Kidney (tissue), 14 donors: ENCODE results near the gene TMEM207. TPM values are rescaled to one million over a fixed set of nuclear protein-coding genes. Genes with fewer than 3 reads are reported as not detected.

ENCODE experiments used
- DNase-seq, 5 donors: peaks; one replicate each; pipeline ENCODE4 v3.0.0-alpha.2; 2013 to 2020
- FAIRE-seq: peaks from 2 replicates; lab custom pipeline; 2012; peaks lifted over from hg19 to GRCh38; lab: Jason Lieb, UNC
- H3K27ac ChIP-seq, 2 donors: one replicate each; pipeline ENCODE4 v1.7.0; 2013; ENCODE audit warnings: low read depth in 2 of 2, low read length in 2 of 2, inconsistent platforms in 1 of 2
- H3K27me3 ChIP-seq: one replicate; pipeline ENCODE4 v1.7.1; 2013; ENCODE audit warnings: low read length, inconsistent platforms; ENCODE audit not compliant: control insufficient read depth, insufficient read depth
- H3K36me3 ChIP-seq, 3 donors: one replicate each; pipeline versions ENCODE4 v1.7.0 to v1.7.1; 2013; ENCODE audit warnings: low read length in 3 of 3, control low read depth in 1 of 3, inconsistent platforms in 1 of 3; ENCODE audit not compliant: insufficient read depth in 3 of 3, control insufficient read depth in 2 of 3
- H3K4me1 ChIP-seq, 3 donors: one replicate each; pipeline versions ENCODE4 v1.7.0 to v1.7.1; 2013; ENCODE audit warnings: low read length in 3 of 3, inconsistent platforms in 1 of 3, low read depth in 1 of 3; ENCODE audit not compliant: control insufficient read depth in 2 of 3, insufficient read depth in 2 of 3
- H3K4me3 ChIP-seq, 3 donors: one replicate each; pipeline versions ENCODE4 v1.7.0 to v1.8.1; 2013; ENCODE audit warnings: low read length in 3 of 3, control low read depth in 1 of 3, inconsistent platforms in 1 of 3
- H3K9ac ChIP-seq, 3 donors: one replicate each; pipeline versions ENCODE4 v1.7.0 to v1.7.1; 2013; ENCODE audit warnings: low read length in 3 of 3, control low read depth in 1 of 3, inconsistent platforms in 1 of 3
- H3K9me3 ChIP-seq, 3 donors: one replicate each; pipeline versions ENCODE4 v1.7.0 to v1.7.1; 2013; ENCODE audit warnings: low read length in 3 of 3, control low read depth in 1 of 3, inconsistent platforms in 1 of 3; ENCODE audit not compliant: control insufficient read depth in 2 of 3, insufficient read depth in 1 of 3
- CTCF ChIP-seq: IDR thresholded peaks from 3 replicates; pipeline ENCODE4 v1.5.1; 2012; ENCODE audit warnings: mild to moderate bottlenecking, moderate library complexity, borderline replicate concordance; ENCODE audit not compliant: insufficient read depth; ENCODE audit errors: extremely low read depth
- intact Hi-C: fragments of 100-400 bp; cut with DNase I; formaldehyde crosslinking; loops from one replicate; pipeline ENCODE4 v1.11.1; 2022
- polyA plus RNA-seq: library from polyadenylated mRNA; stranded (reverse); fragments of 350-450 nt; fragmentation: Illumina TruSeq; extraction: RNeasy Lipid Tissue Mini Kit (QIAGEN cat#74804); gene quantifications from one replicate; pipeline ENCODE4 v1.2.3, GENCODE V29; 2014; ENCODE audit warnings: low read depth, low replicate concordance; ENCODE audit not compliant: insufficient read depth
- total RNA-seq: library from RNA; stranded (reverse); fragmentation: NEBNext Ultra II Directional; extraction: Animal tissue kit (Norgen Biotek cat#: 25700); gene quantifications from one replicate; pipeline ENCODE4 v1.2.1, GENCODE V29; 2021
- donor health status: control.
- donor health status: control.
- donor health status: control.
- donor health status: control.
- donor health status: control.
- donor health status: DM: yes; HTN: yes; CAD: no.
- donor health status: Normal renal cell carcinoma (clear cell type).

The TMEM207 gene
- total and polyA plus RNA-seq, 2 donors from 2014 or later: 21.2 TPM; not detected in 1

DNA sequence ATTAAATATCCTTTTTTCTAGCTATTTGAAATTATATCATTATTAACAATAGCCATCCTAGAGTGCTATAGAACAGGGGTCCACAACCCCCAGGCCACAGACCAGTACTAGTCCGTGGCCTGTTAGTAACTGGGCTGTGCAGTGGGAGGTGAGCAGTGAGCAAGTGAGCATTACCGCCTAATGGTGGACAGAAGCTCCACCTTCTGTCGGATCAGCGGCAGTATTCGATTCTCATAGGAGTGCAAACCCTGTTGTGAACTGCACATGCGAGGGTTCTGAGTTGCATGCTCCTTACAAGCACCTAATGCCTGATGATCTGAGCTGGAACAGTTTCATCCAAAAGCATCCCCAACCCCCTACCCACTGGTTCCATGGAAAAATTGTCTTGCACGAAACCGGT lies 50.0 kb downstream of the TMEM207 start:
- H3K9me3 ChIP-seq: no peaks in the 10 kb centered on the region
- no peak for DNase-seq
- no peak for FAIRE-seq
- intact Hi-C loops: no loop called here
- no peak overlapping the region for H3K4me3 ChIP-seq
- H3K9ac ChIP-seq: no peak overlapping the region
- H3K36me3 ChIP-seq: no peaks in the 10 kb centered on the region
- no peaks in the 10 kb centered on the region for H3K4me1 ChIP-seq
- H3K27ac ChIP-seq: no peak overlapping the region
- no peak for TF ChIP-seq CTCF
- H3K27me3 ChIP-seq: no peaks in the 10 kb centered on the region

DNA sequence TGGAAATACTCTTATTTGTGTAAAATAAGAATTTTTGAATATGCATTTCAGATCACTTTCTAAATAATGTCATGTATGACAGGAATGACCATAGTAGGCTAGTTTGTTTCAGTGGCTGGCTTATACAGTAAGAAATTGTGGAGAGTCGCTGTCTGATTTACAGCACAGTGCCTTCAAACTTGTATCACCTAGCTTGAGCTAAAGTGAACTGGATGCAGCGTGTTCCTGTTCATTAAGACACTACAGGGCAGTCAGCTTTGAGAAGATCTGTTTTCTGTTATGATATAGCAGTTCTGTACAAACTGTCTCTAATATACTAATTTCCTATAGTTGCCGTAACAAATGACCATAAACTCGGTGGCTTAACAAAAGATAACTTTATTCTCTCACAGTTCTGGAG lies 51.8 kb downstream of the TMEM207 start:
- Histone ChIP-seq H3K27ac (peak overlapping the region; percentile 5 to 51), H3K9ac (no peak overlapping the region), H3K27me3 (no peaks in the 10 kb centered on the region), H3K36me3 (no peaks in the 10 kb centered on the region), H3K9me3 (no peaks in the 10 kb centered on the region), H3K4me1 (no peaks in the 10 kb centered on the region), H3K4me3 (no peak overlapping the region)
- DNase-seq (no peak), FAIRE-seq (no peak)
- intact Hi-C loops: no loop called here
- no peak for TF ChIP-seq CTCF

DNA sequence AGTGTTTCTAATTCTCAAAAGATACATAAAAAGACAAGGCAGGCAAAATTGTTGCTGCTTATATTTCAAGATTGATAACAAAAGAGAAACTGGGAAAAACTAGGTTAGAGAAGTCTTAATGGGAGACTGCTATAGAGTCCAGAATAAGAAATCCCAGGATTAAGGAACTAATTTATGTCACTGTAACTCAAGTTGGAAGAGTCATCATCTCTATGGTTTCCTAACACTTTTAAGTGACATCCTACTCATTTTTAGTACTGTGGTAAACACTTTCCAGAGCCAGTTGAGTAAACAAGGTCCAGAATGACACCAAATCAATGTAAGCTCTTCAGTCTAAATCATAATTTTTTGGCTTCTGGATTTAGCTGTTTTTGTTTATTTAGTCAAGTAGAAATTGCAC lies 53.7 kb downstream of the TMEM207 start:
- no peak for FAIRE-seq
- no peaks in the 10 kb centered on the region for H3K4me1 ChIP-seq
- no peaks in the 10 kb centered on the region for H3K9me3 ChIP-seq
- no peak for TF ChIP-seq CTCF
- intact Hi-C loops: no loop called here
- no peak overlapping the region for H3K9ac ChIP-seq
- no peak overlapping the region for H3K27ac ChIP-seq
- DNase-seq: no peak
- H3K27me3 ChIP-seq: no peaks in the 10 kb centered on the region
- H3K36me3 ChIP-seq: no peaks in the 10 kb centered on the region
- H3K4me3 ChIP-seq: no peak overlapping the region

GRCh38 chr3:190388703-190389102 lies 61.0 kb downstream of the TMEM207 start:
- Histone ChIP-seq H3K4me1 (no peaks in the 10 kb centered on the region), H3K9me3 (no peaks in the 10 kb centered on the region), H3K27me3 (no peaks in the 10 kb centered on the region), H3K27ac (peak overlapping the region in 1 of 2 donors; percentile 73), H3K36me3 (no peaks in the 10 kb centered on the region), H3K4me3 (peak overlapping the region in 2 of 3 donors; percentile 29 to 47), H3K9ac (peak overlapping the region in 1 of 3 donors; percentile 35)
- no peak for TF ChIP-seq CTCF
- no peak for FAIRE-seq
- DNase-seq: no peak
- intact Hi-C loops: no loop called here
